ENCODE data around the gene KRTAP17-1.

GRCh38 chr17:41284043-41284442 is 31.5 kb downstream of the KRTAP17-1 start:
- no peak for TF ChIP-seq TAF1 (IDR thresholded peaks at IDR 0.05; ENCODE audit: low read depth, low read length)
- TF ChIP-seq POLR2A (IDR thresholded peaks at IDR 0.05; ENCODE audit: low read depth, low read length), result no peak
- TF ChIP-seq POLR2AphosphoS5 (IDR thresholded peaks at IDR 0.05; ENCODE audit: low read depth, low read length), result no peak
- TF ChIP-seq POU2F2 (IDR thresholded peaks at IDR 0.05; ENCODE audit: low read depth, low read length), result no peak
- no peak for TF ChIP-seq SPI1 (IDR thresholded peaks at IDR 0.05; ENCODE audit: low read depth, low read length)
- no peak for TF ChIP-seq PAX5 (IDR thresholded peaks at IDR 0.05; ENCODE audit: insufficient read depth, low read length, severe bottlenecking)

Data from GM12891 (cell line).